Osteoblast (primary cell): ENCODE results near the gene PGS1. TPM values are rescaled to one million over a fixed set of nuclear protein-coding genes. Genes with fewer than 3 reads are reported as not detected.
A peak's percentile ranks its signal among the peaks of the same experiment; 100 is the strongest.

Experiments used
- DNase-seq: peaks from one replicate; pipeline ENCODE4 v3.0.0; 2011; ENCODE audit warnings: low spot score, mixed read lengths; ENCODE audit not compliant: insufficient read length; ENCODE audit errors: missing footprints
- H2AFZ ChIP-seq: 2 replicates; pipeline ENCODE4 v1.6.0; 2011; ENCODE audit warnings: mild to moderate bottlenecking, low read length
- H3K27ac ChIP-seq: 2 replicates; pipeline ENCODE4 v1.5.1; 2011; ENCODE audit warnings: mild to moderate bottlenecking, low read depth, low read length, moderate library complexity
- H3K27me3 ChIP-seq: 2 replicates; pipeline ENCODE4 v1.6.0; 2012; ENCODE audit warnings: mild to moderate bottlenecking, control low read depth, inconsistent platforms, low read length, moderate library complexity; ENCODE audit not compliant: insufficient read depth
- H3K36me3 ChIP-seq: 2 replicates; pipeline ENCODE4 v1.5.1; 2011; ENCODE audit warnings: mild to moderate bottlenecking, low read length, control low read depth, moderate library complexity; ENCODE audit not compliant: insufficient read depth
- H3K4me1 ChIP-seq: 2 replicates; pipeline ENCODE4 v1.5.1; 2011; ENCODE audit warnings: mild to moderate bottlenecking, low read length, control low read depth, moderate library complexity; ENCODE audit not compliant: insufficient read depth
- H3K4me2 ChIP-seq: 2 replicates; pipeline ENCODE4 v1.6.0; 2011; ENCODE audit warnings: mild to moderate bottlenecking, low read length; ENCODE audit not compliant: insufficient read depth
- H3K4me3 ChIP-seq: fragments of 200-600 bp; sonication (generic); 3 replicates; pipeline ENCODE4 v1.5.1; 2012; ENCODE audit warnings: mild to moderate bottlenecking, low read length, inconsistent platforms; ENCODE audit not compliant: insufficient read depth
- H3K79me2 ChIP-seq: 2 replicates; pipeline ENCODE4 v1.6.0; 2012; ENCODE audit warnings: mild to moderate bottlenecking, low read length, control low read depth, inconsistent platforms; ENCODE audit not compliant: insufficient read depth
- H3K9me3 ChIP-seq: 2 replicates; pipeline ENCODE4 v1.5.1; 2011; ENCODE audit warnings: low read depth, low read length, control low read depth
- H4K20me1 ChIP-seq: 2 replicates; pipeline ENCODE4 v1.6.0; 2012; ENCODE audit warnings: mild to moderate bottlenecking, low read length, control low read depth; ENCODE audit not compliant: insufficient read depth
- total RNA-seq: library from RNA; depleted of rRNA; stranded (reverse); fragments of >200 nt; gene quantifications from 2 replicates; pipeline ENCODE4 v1.2.3, GENCODE V29; 2012
- TF ChIP-seq, protein P1 (sequence below): IDR thresholded peaks from 2 replicates; pipeline ENCODE4 v1.5.1; 2011; ENCODE audit warnings: mild to moderate bottlenecking, low read depth, low read length, moderate library complexity; ENCODE audit errors: extremely low read depth

PGS1 gene
- total RNA-seq, 1 donor: 34.4 TPM

DNA sequence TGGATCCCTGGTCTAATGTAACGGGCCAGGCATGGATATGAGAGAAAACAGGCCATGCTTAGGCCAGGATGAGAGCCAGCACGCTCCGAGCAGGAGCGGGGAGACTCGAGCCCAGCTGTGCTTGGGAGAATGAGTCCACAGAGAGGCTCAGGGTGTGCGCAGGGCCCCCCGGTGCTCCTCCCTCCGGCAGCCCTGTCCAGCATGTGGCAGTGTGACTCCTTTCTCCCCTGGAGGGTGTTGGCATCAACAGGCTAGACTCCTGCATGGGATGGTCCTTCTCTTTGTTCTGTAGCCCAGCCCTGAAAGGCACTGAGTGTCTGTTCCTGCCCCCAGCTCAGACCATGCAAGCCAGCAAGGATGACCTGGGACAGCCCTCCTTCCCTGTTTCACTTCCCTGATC lies 23.4 kb downstream of the PGS1 start:
- Histone ChIP-seq H2AFZ (no peak overlapping the region), H3K27ac (peak overlapping the region; percentile 52), H3K79me2 (peaks cover 60% of the 10 kb centered on the region), H3K36me3 (peaks cover 67% of the 10 kb centered on the region), H3K4me3 (no peak overlapping the region), H4K20me1 (peaks cover 37% of the 10 kb centered on the region), H3K4me1 (peaks cover 34% of the 10 kb centered on the region), H3K27me3 (no peaks in the 10 kb centered on the region), H3K4me2 (no peak overlapping the region), H3K9me3 (no peaks in the 10 kb centered on the region)
- peak; percentile 50 for DNase-seq
- TF ChIP-seq, protein P1, sequence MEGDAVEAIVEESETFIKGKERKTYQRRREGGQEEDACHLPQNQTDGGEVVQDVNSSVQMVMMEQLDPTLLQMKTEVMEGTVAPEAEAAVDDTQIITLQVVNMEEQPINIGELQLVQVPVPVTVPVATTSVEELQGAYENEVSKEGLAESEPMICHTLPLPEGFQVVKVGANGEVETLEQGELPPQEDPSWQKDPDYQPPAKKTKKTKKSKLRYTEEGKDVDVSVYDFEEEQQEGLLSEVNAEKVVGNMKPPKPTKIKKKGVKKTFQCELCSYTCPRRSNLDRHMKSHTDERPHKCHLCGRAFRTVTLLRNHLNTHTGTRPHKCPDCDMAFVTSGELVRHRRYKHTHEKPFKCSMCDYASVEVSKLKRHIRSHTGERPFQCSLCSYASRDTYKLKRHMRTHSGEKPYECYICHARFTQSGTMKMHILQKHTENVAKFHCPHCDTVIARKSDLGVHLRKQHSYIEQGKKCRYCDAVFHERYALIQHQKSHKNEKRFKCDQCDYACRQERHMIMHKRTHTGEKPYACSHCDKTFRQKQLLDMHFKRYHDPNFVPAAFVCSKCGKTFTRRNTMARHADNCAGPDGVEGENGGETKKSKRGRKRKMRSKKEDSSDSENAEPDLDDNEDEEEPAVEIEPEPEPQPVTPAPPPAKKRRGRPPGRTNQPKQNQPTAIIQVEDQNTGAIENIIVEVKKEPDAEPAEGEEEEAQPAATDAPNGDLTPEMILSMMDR: no peak

DNA sequence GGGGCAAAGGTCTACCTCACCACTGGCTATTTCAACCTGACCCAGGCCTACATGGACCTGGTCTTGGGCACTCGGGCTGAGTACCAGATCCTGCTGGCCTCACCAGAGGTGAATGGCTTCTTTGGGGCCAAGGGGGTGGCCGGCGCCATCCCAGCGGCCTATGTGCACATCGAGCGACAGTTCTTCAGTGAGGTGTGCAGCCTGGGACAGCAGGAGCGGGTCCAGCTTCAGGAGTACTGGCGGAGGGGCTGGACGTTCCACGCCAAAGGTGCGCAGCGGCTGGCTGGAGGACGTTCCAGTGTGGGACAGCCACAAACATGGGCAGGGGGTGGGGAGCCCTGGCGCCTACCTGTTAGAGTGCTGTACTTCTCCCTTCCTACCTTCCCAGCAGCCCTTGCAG lies 25.4 kb downstream of the PGS1 start:
- no peak overlapping the region for H3K27ac ChIP-seq
- peaks cover 71% of the 10 kb centered on the region for H3K79me2 ChIP-seq
- H2AFZ ChIP-seq: no peak overlapping the region
- no peaks in the 10 kb centered on the region for H3K27me3 ChIP-seq
- TF ChIP-seq, protein P1: no peak
- no peaks in the 10 kb centered on the region for H3K9me3 ChIP-seq
- peaks cover 37% of the 10 kb centered on the region for H4K20me1 ChIP-seq
- peak; percentile 32 for DNase-seq
- peaks cover 14% of the 10 kb centered on the region for H3K4me1 ChIP-seq
- H3K4me3 ChIP-seq: no peak overlapping the region
- peaks cover 57% of the 10 kb centered on the region for H3K36me3 ChIP-seq
- H3K4me2 ChIP-seq: no peak overlapping the region

DNA sequence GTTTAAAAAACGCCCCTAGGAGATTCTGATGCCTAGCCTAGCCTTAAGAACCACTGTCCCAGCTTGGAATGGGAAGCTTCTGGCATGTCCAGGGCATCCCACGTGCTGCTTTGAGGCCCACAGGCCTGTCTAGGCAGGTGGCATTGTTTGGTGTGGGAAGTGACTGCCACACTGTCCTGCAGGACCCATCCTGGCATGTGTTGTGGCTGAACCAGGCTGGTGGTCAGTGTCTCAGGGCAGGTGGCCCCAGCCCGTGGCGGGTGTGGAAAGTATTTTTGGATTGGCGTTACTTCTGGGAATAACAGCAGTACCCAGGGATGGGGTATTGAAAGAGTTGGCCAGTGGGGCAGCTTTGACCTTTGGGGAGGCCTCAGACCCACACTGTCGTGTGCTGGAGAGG lies 27.9 kb downstream of the PGS1 start:
- TF ChIP-seq, protein P1: no peak
- no peak overlapping the region for H3K4me2 ChIP-seq
- peaks cover 31% of the 10 kb centered on the region for H4K20me1 ChIP-seq
- H2AFZ ChIP-seq: no peak overlapping the region
- no peaks in the 10 kb centered on the region for H3K27me3 ChIP-seq
- no peak overlapping the region for H3K27ac ChIP-seq
- H3K4me1 ChIP-seq: peaks cover 9% of the 10 kb centered on the region
- H3K36me3 ChIP-seq: peaks cover 35% of the 10 kb centered on the region
- no peak overlapping the region for H3K4me3 ChIP-seq
- H3K9me3 ChIP-seq: no peaks in the 10 kb centered on the region
- H3K79me2 ChIP-seq: peaks cover 71% of the 10 kb centered on the region
- peak; percentile 22 for DNase-seq

DNA sequence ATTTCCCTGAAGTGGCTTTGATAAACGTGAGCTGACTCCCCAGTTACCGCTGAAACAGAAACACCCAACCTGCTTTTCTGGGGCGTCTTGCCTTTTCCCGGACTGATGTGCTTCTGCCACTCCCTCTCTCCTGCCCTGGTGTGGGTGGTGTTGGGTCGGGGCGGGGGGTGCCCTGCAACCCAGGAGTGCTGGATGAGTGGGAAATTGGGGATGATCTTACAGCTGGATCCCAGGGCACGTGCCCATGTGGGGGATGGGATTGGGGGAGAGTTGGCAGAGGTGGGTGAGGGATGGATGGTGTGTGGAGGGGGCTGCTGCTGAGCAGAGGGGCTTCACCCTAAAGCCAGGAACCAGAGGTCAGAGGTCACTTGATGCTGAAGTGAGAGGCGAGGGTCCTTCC lies 28.5 kb downstream of the PGS1 start:
- Histone ChIP-seq H4K20me1 (peaks cover 33% of the 10 kb centered on the region), H3K4me2 (no peak overlapping the region), H3K36me3 (peaks cover 29% of the 10 kb centered on the region), H3K4me3 (no peak overlapping the region), H3K9me3 (no peaks in the 10 kb centered on the region), H2AFZ (no peak overlapping the region), H3K4me1 (peaks cover 6% of the 10 kb centered on the region), H3K27me3 (no peaks in the 10 kb centered on the region), H3K79me2 (peaks cover 75% of the 10 kb centered on the region), H3K27ac (peak overlapping the region; percentile 33)
- TF ChIP-seq, protein P1: no peak
- peak; percentile 22 for DNase-seq
